Chondrocyte (in vitro differentiated cells): ENCODE measurements around the gene ADCY6. TPM values are rescaled to one million over a fixed set of nuclear protein-coding genes. Genes with fewer than 3 reads are reported as not detected.

Experiments
- DNase-seq: peaks from one replicate; pipeline ENCODE4 v3.0.0; 2021; ENCODE audit warnings: mixed read lengths, low spot score
- H3K27ac Mint-ChIP-seq: one replicate; pipeline ENCODE4 v1.8.0; 2021; ENCODE audit warnings: mild to moderate bottlenecking, moderate library complexity, mixed read lengths; ENCODE audit not compliant: unreplicated experiment
- H3K27me3 Mint-ChIP-seq: 2 replicates; pipeline ENCODE4 v1.8.0; 2021; ENCODE audit warnings: low read depth, mixed read lengths
- H3K36me3 Mint-ChIP-seq: 2 replicates; pipeline ENCODE4 v1.8.0; 2021; ENCODE audit warnings: low read depth, mixed read lengths
- H3K4me1 Mint-ChIP-seq: 2 replicates; pipeline ENCODE4 v1.8.0; 2021; ENCODE audit warnings: low read depth, mild to moderate bottlenecking, mixed read lengths
- H3K4me3 Mint-ChIP-seq: one replicate; pipeline ENCODE4 v1.8.0; 2021; ENCODE audit warnings: mild to moderate bottlenecking, moderate library complexity, mixed read lengths; ENCODE audit not compliant: unreplicated experiment
- H3K9me3 Mint-ChIP-seq: 2 replicates; pipeline ENCODE4 v1.8.0; 2021; ENCODE audit warnings: low read depth, mixed read lengths
- total RNA-seq: library from RNA; stranded (reverse); gene quantifications from 3 replicates; pipeline ENCODE4 v1.2.1, GENCODE V29; 2021
- TF ChIP-seq, protein P1 (sequence below): fragments of 200-600 bp; sonication (generic); IDR thresholded peaks from 2 replicates; pipeline ENCODE4 v1.5.0; 2021; ENCODE audit warnings: antibody characterized with exemption, mild to moderate bottlenecking, moderate library complexity

Gene ADCY6
- total RNA-seq, 1 donor from 2014 or later, result 54.9 TPM

DNA sequence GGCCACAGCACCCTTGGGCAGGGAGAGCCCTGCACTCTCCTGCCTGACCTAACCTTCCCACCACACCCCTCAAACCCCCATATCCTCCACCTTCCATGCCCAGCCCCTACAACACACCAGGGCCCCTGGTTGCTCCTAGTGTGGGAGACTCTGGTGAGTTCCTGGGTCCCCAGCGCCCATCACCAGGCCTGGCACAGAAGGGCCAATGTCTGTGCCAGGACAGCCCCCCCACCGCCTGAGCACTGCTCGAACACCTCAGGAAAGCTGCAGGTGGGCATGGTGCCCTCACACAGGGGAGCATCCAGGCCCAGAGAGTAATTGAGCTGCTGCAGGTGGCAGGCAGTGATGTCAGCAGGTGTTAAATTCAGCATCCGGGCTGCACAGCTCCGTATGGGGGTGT is 15.2 kb downstream of the ADCY6 start:
- H3K36me3 Mint-ChIP-seq, result peaks cover 52% of the 10 kb centered on the region
- peak; percentile 71 for DNase-seq
- H3K4me3 Mint-ChIP-seq, result no peak overlapping the region
- TF ChIP-seq, protein P1, sequence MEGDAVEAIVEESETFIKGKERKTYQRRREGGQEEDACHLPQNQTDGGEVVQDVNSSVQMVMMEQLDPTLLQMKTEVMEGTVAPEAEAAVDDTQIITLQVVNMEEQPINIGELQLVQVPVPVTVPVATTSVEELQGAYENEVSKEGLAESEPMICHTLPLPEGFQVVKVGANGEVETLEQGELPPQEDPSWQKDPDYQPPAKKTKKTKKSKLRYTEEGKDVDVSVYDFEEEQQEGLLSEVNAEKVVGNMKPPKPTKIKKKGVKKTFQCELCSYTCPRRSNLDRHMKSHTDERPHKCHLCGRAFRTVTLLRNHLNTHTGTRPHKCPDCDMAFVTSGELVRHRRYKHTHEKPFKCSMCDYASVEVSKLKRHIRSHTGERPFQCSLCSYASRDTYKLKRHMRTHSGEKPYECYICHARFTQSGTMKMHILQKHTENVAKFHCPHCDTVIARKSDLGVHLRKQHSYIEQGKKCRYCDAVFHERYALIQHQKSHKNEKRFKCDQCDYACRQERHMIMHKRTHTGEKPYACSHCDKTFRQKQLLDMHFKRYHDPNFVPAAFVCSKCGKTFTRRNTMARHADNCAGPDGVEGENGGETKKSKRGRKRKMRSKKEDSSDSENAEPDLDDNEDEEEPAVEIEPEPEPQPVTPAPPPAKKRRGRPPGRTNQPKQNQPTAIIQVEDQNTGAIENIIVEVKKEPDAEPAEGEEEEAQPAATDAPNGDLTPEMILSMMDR, result no peak
- H3K4me1 Mint-ChIP-seq, result peaks cover 7% of the 10 kb centered on the region
- no peak overlapping the region for H3K27ac Mint-ChIP-seq
- H3K27me3 Mint-ChIP-seq, result no peaks in the 10 kb centered on the region
- no peaks in the 10 kb centered on the region for H3K9me3 Mint-ChIP-seq

DNA sequence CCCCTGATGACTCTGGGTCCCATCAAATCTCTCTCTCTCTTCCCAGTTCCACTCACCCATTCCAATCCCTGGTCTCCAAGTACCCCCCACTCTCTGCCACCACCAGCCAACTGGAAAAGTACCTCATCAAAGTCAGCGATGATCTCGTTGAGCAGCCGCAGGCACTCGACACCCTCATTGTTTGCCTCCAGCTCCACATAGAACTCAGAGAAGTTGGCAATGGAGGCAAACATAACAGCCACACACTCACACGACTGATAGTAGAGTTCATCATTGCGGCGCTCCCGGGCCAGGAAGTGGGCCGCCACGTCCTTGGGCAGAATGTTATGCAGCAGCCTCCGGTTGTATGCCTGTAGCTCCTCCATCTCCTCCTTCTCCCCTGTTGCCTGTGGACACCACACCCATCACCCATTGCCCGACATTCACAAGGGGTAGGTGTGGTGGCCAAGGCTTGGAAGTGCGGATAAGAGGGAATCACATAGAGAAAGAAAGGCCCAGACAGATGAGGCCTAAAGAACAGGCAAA is 17.2 kb downstream of the ADCY6 start:
- Mint-ChIP-seq H3K9me3 (no peaks in the 10 kb centered on the region), H3K4me3 (no peak overlapping the region), H3K36me3 (peaks cover 45% of the 10 kb centered on the region), H3K27ac (no peak overlapping the region), H3K4me1 (peaks cover 12% of the 10 kb centered on the region), H3K27me3 (no peaks in the 10 kb centered on the region)
- TF ChIP-seq, protein P1, result no peak
- peak; percentile 57 for DNase-seq

DNA sequence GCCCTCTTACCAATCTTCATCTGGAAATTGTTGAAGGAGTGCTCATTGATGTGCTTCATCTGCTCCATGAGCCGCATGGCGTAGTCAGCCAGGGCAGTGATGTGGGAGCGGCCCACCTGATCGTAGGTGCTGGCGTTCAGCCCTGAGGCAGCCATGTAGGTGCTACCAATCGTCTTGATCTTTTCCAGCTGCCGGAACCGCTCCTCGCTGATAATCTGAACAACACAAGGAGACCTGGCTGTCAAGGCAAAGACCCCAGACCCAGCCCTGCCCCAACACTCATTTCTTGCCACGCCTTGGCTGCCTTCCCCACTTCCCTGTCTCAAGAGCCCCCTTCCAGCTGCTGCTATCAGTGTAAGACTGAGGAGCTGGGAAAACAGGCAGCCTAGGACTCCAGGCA is 18.1 kb downstream of the ADCY6 start:
- H3K4me1 Mint-ChIP-seq, result peaks cover 21% of the 10 kb centered on the region
- TF ChIP-seq, protein P1, result no peak

DNA sequence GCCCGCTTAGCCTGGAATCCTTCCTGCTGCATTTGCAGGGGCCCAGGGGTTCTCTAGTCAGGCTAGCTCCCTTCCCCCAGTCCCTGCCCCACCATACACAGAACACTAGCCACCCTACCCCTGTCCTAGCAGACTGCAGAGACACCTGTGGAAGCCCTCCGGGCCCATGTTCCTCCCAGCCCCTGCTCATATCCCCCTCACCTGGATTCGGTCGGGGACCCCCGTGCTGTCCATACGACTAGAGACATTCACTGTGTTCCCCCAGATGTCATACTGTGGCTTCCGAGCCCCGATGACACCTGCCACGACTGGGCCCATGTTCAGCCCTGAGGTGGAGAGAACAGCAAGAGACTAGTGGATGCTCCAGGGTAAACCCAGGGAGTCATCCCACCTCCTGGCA is 20.2 kb downstream of the ADCY6 start:
- peak; percentile 71 for DNase-seq
- TF ChIP-seq, protein P1, result no peak
- Mint-ChIP-seq H3K27me3 (no peaks in the 10 kb centered on the region), H3K27ac (no peak overlapping the region), H3K9me3 (no peaks in the 10 kb centered on the region), H3K4me1 (peaks cover 24% of the 10 kb centered on the region), H3K4me3 (no peak overlapping the region), H3K36me3 (peaks cover 45% of the 10 kb centered on the region)

More for the DNA sequence above, 18.1 kb downstream of the ADCY6 start:
- H3K36me3 Mint-ChIP-seq, result peaks cover 47% of the 10 kb centered on the region
- peak; percentile 85 for DNase-seq
- no peak overlapping the region for H3K4me3 Mint-ChIP-seq
- H3K9me3 Mint-ChIP-seq, result no peaks in the 10 kb centered on the region
- H3K27ac Mint-ChIP-seq, result no peak overlapping the region
- H3K27me3 Mint-ChIP-seq, result no peaks in the 10 kb centered on the region

DNA sequence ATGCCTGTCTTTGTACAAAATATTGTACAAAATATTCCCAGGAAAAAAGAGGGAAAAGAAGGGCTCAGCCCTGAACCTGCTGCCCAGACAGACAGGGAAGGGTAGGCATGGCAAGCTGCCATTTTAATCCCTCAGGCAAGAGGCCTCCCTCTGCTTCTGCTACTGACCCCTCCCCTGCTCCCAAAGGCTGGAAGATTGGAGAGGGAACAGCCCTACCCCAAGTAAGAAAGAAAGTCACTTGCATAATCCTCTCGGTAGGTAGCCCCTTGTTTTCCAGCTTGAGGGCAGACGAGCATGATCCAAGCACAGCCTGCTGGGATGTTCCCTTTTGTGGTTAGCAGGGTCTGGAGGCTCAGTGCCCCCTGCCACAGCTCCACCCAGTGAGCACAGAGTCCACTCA is 20.7 kb downstream of the ADCY6 start:
- H3K4me3 Mint-ChIP-seq, result no peak overlapping the region
- TF ChIP-seq, protein P1, result no peak
- H3K9me3 Mint-ChIP-seq, result no peaks in the 10 kb centered on the region
- H3K27me3 Mint-ChIP-seq, result no peaks in the 10 kb centered on the region
- no peak for DNase-seq
- H3K4me1 Mint-ChIP-seq, result peaks cover 24% of the 10 kb centered on the region
- H3K27ac Mint-ChIP-seq, result no peak overlapping the region
- peaks cover 42% of the 10 kb centered on the region for H3K36me3 Mint-ChIP-seq
